ENCODE data around the gene MLPH. TPM values are rescaled to one million over a fixed set of nuclear protein-coding genes. Genes with fewer than 3 reads are reported as not detected.

MLPH gene
- polyA plus RNA-seq, 1 of the 3 experiments (the other 2 are of a cell fraction), result 93.6 TPM

- CTCF ChIA-PET, result interaction anchor here (0.8 to 2.8 kb wide), 11 partner anchors 9 to 397 kb away, joined by 3 to 16 read pairs (median 5); partner anchors contain the start of gene COPS8
- TF ChIP-seq FOXJ3 (CRISPR knock-in tag; IDR thresholded peaks at IDR 0.05) (no peak), RAD21 (IDR thresholded peaks at IDR 0.05; ENCODE audit: low read length) (no peak), IRF3 (IDR thresholded peaks at IDR 0.05; ENCODE audit: low read depth, low read length) (no peak), USF1 (IDR thresholded peaks at IDR 0.05; ENCODE audit: borderline replicate concordance, low read depth) (peak; percentile 9; the same call in 1 of the 2 replicates)
- TF ChIP-seq, protein P1, sequence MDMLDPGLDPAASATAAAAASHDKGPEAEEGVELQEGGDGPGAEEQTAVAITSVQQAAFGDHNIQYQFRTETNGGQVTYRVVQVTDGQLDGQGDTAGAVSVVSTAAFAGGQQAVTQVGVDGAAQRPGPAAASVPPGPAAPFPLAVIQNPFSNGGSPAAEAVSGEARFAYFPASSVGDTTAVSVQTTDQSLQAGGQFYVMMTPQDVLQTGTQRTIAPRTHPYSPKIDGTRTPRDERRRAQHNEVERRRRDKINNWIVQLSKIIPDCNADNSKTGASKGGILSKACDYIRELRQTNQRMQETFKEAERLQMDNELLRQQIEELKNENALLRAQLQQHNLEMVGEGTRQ (IDR thresholded peaks at IDR 0.05; ENCODE audit: borderline replicate concordance, low read depth, low read length), result peak; percentile 41; the same call in 1 of the 2 replicates
- no peaks in the 10 kb centered on the region for H4K20me1 ChIP-seq (ENCODE audit: insufficient read depth)
- peaks cover 14 to 29% of the 10 kb centered on the region in 2 experiments; a peak in 3 of 4 replicates for H3K4me1 ChIP-seq (ENCODE audit: control insufficient read depth in 1 of 2, insufficient read depth in 2 of 2, low read depth in 1 of 2, low read length in 1 of 2)
- H3K9me3 ChIP-seq, result no peaks in the 10 kb centered on the region
- peak; percentile 58 for DNase-seq
- POLR2A ChIA-PET, result no interaction called here
- peaks cover 11% of the 10 kb centered on the region for H3F3A ChIP-seq (replicated peaks; ENCODE audit: insufficient read depth)
- no peak overlapping the region for H2AFZ ChIP-seq (ENCODE audit: low read depth)
- WGBS (ENCODE audit: low lambda C conversion rate), result 74% methylated on average over 6 of the region's 6 CpGs
- H3K36me3 ChIP-seq (replicated peaks in 1 of 2; ENCODE audit: control insufficient read depth in 1 of 2, insufficient read depth in 2 of 2, low read length in 1 of 2), result no peaks in the 10 kb centered on the region
- H3K79me2 ChIP-seq (ENCODE audit: insufficient read depth), result peaks cover 35% of the 10 kb centered on the region
- H3K27ac ChIP-seq (ENCODE audit: low read depth in 2 of 2, low read length in 1 of 2), result peak overlapping the region; percentile 56 to 87
- H3K9ac ChIP-seq, result no peak overlapping the region
- 0 out of 2 replicates have a peak overlapping the region, but pooled peaks have one; percentile 95 for H3K4me2 ChIP-seq
- H3K4me3 ChIP-seq (ENCODE audit: low read depth in 2 of 2, low read length in 1 of 2), result no peak overlapping the region
- no peaks in the 10 kb centered on the region for H3K9me2 ChIP-seq
- H3K27me3 ChIP-seq (ENCODE audit: insufficient read depth), result no peaks in the 10 kb centered on the region
Measured at GRCh38 chr2:237482485-237482884, 4.6 kb upstream of the MLPH start.

DNA sequence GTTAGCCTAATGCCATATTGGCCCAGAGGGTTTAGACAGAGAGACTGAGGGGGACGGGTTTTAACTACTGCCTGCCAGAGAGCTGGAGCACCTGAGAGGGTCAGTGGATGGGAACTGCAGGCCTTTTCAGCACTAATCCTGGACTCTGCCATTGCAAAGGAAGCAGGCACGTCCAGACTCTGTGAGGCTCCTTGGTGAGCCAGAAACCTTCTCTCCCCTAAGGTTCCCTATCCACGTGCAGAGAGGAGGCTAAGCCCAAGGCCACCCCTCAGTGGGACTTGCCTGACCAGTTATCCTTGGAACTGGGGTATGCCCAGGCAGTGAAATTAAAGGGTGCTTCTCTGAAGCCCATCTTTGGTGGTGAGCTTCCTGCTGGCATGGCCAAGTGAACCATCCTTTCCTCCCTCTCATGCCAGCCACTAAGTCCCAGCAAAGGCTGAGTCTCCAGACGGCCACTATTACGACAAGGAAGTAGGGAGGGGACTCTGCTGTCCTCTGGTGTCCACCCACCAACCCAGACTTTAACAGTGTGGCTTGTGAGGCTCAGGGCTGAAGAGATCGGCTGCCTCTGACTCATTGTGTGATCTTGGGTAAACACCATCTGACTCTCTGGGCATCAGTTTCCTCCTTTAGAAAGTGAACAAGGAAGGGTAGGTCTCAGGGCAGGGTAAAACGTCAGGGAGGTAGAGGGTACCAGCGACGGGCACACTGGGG is 3.9 kb upstream of the MLPH start:
- Histone ChIP-seq H3K4me2 (peak overlapping the region; percentile 95), H3K27ac (ENCODE audit: low read depth in 2 of 2, low read length in 1 of 2) (peak overlapping the region; percentile 56 to 87), H3K9ac (peak overlapping the region; percentile 17; the same call in 1 of the 2 replicates), H4K20me1 (ENCODE audit: insufficient read depth) (no peaks in the 10 kb centered on the region), H3K9me2 (no peaks in the 10 kb centered on the region), H3K9me3 (no peaks in the 10 kb centered on the region), H3K79me2 (ENCODE audit: insufficient read depth) (peaks cover 42% of the 10 kb centered on the region), H3K4me1 (ENCODE audit: control insufficient read depth in 1 of 2, insufficient read depth in 2 of 2, low read depth in 1 of 2, low read length in 1 of 2) (peaks cover 14 to 29% of the 10 kb centered on the region in 2 experiments; a peak in 3 of 4 replicates), H3K27me3 (ENCODE audit: insufficient read depth) (no peaks in the 10 kb centered on the region), H3F3A (replicated peaks; ENCODE audit: insufficient read depth) (peaks cover 11% of the 10 kb centered on the region), H3K36me3 (replicated peaks in 1 of 2; ENCODE audit: control insufficient read depth in 1 of 2, insufficient read depth in 2 of 2, low read length in 1 of 2) (peaks cover 0 to under 1% of the 10 kb centered on the region in 2 experiments), H3K4me3 (ENCODE audit: low read depth in 2 of 2, low read length in 1 of 2) (no peak overlapping the region), H2AFZ (ENCODE audit: low read depth) (0 out of 2 replicates have a peak overlapping the region, but pooled peaks have one; percentile 70)
- ChIA-PET POLR2A (no interaction called here), CTCF (interaction anchor here (0.9 to 2.8 kb wide), 7 partner anchors 8 to 329 kb away, joined by 3 to 12 read pairs (median 7); no protein-coding TSS in a partner anchor)
- WGBS (ENCODE audit: low lambda C conversion rate), result 66% methylated on average over 9 of the region's 9 CpGs
- no peak for DNase-seq
- TF ChIP-seq FOXJ3 (CRISPR knock-in tag; IDR thresholded peaks at IDR 0.05) (no peak), TCF12 (IDR thresholded peaks at IDR 0.05) (no peak), JUND (IDR thresholded peaks at IDR 0.05) (peak; percentile 22; the same call in 1 of the 2 replicates), FOSL2 (IDR thresholded peaks at IDR 0.05; ENCODE audit: borderline replicate concordance, low read depth) (peak; percentile 55; the same call in 1 of the 2 replicates)
- TF ChIP-seq, protein P2, sequence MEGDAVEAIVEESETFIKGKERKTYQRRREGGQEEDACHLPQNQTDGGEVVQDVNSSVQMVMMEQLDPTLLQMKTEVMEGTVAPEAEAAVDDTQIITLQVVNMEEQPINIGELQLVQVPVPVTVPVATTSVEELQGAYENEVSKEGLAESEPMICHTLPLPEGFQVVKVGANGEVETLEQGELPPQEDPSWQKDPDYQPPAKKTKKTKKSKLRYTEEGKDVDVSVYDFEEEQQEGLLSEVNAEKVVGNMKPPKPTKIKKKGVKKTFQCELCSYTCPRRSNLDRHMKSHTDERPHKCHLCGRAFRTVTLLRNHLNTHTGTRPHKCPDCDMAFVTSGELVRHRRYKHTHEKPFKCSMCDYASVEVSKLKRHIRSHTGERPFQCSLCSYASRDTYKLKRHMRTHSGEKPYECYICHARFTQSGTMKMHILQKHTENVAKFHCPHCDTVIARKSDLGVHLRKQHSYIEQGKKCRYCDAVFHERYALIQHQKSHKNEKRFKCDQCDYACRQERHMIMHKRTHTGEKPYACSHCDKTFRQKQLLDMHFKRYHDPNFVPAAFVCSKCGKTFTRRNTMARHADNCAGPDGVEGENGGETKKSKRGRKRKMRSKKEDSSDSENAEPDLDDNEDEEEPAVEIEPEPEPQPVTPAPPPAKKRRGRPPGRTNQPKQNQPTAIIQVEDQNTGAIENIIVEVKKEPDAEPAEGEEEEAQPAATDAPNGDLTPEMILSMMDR (IDR thresholded peaks at IDR 0.05), result peak; percentile 54
